Activated naive CD4-positive, alpha-beta T cell treated with anti-CD3 and anti-CD28 coated beads, Interleukin-2, amount 50 U/mL, for 16 hours (primary cell): ENCODE data around the gene PSMG1.
"Not testable (repeated sequence)": the region's sequence is repeated elsewhere in the genome, so short reads cannot be mapped to it uniquely, and the experiment has no call there.

Source experiments
- DNase-seq: peaks from one replicate; pipeline ENCODE4 v3.0.0-alpha.2; 2020

PSMG1 gene

GRCh38 chr21:39187141-39187540 lies 3.9 kb upstream of the PSMG1 start:
- no peak for DNase-seq

GRCh38 chr21:39186676-39187075 lies 3.4 kb upstream of the PSMG1 start:
- no peak for DNase-seq

GRCh38 chr21:39185157-39185556 lies 1.9 kb upstream of the PSMG1 start:
- DNase-seq, result no peak

- no peak for DNase-seq
These were observed 1.1 kb upstream of the PSMG1 start for GRCh38 chr21:39184050-39184980.

GRCh38 chr21:39182484-39183271 lies 573 bp downstream of the PSMG1 start:
- peak; percentile 12 for DNase-seq

GRCh38 chr21:39182016-39182415 lies 1.2 kb downstream of the PSMG1 start:
- no peak for DNase-seq

- DNase-seq, result no peak
These were observed 1.9 kb downstream of the PSMG1 start for GRCh38 chr21:39181205-39181818.

- no peak for DNase-seq
These were observed 2.7 kb downstream of the PSMG1 start for GRCh38 chr21:39180429-39181019.

GRCh38 chr21:39178421-39178820 lies 4.8 kb downstream of the PSMG1 start:
- DNase-seq, result no peak

- DNase-seq, result no peak
These were observed 7.0 kb downstream of the PSMG1 start for GRCh38 chr21:39176271-39176709.

- DNase-seq, result no peak
These were observed 7.6 kb downstream of the PSMG1 start for GRCh38 chr21:39175665-39176064.

- no peak for DNase-seq
These were observed 8.1 kb downstream of the PSMG1 start for GRCh38 chr21:39175154-39175553.

- DNase-seq, result no peak
These were observed 9.3 kb downstream of the PSMG1 start for GRCh38 chr21:39173716-39174680.

GRCh38 chr21:39169906-39170305 lies 13.3 kb downstream of the PSMG1 start:
- DNase-seq, result no peak

GRCh38 chr21:39168800-39169199 lies 14.5 kb downstream of the PSMG1 start:
- DNase-seq, result no peak

GRCh38 chr21:39164523-39164922 lies 18.7 kb downstream of the PSMG1 start:
- DNase-seq, result no peak

- DNase-seq, result no peak
These were observed 22.2 kb downstream of the PSMG1 start for GRCh38 chr21:39161064-39161463.

GRCh38 chr21:39159342-39160063 lies 23.7 kb downstream of the PSMG1 start:
- DNase-seq, result no peak

- DNase-seq, result not testable (repeated sequence)
These were observed 26.0 kb downstream of the PSMG1 start for GRCh38 chr21:39157241-39157640.

- DNase-seq, result no peak
These were observed 27.2 kb downstream of the PSMG1 start for GRCh38 chr21:39156024-39156423.

GRCh38 chr21:39155578-39155977 lies 27.7 kb downstream of the PSMG1 start:
- DNase-seq, result no peak
